ENCODE measurements around the gene GTPBP3.

GTPBP3 gene

GRCh38 chr19:17327654-17328516 lies 9.5 kb upstream of the GTPBP3 start:
- DNase-seq (ENCODE audit: low spot score) = peak; percentile 90

DNA sequence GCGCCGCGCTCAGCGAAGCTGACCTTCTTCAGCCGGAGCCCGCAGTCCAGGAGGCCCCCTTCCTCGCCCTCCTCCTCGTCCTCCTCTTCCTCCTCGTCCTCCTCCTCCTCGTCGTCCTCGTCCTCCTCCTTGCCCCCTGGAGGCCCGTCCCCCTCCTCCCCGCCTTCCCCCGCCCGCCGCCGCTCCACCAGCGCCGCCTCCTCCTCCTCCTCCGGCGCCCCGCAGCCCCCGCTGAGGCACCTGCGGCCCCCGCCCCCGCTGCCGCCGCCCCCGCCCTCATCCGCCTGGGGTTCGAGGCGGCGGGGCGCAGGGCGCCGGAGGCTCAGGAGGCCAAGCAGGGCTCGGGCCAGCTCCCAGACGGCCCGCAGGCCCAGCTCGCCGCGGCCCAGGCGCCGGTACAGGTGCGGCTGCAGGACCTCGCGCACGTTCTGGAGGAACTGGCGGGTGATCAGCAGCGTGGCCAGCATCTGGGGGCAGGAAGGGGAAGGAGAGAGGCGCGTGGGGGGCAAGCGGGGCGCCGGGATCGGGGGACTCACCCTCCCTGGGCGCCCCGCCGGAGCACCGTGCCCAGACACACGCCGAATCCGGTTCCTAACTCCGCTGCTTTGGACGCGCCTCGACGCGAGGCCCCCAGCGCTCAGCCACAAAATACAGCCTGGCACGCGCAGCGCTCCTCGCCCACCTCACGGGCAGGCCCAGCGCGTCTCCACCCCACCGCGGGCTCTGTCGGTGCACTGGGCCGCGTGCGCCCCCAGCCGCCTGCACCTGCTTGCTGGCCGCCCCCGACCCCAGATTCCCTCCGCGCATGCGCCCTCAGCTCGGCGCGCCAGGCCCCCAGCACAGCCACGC lies 8.6 kb upstream of the GTPBP3 start:
- DNase-seq (ENCODE audit: low spot score) = peak; percentile 49

DNA sequence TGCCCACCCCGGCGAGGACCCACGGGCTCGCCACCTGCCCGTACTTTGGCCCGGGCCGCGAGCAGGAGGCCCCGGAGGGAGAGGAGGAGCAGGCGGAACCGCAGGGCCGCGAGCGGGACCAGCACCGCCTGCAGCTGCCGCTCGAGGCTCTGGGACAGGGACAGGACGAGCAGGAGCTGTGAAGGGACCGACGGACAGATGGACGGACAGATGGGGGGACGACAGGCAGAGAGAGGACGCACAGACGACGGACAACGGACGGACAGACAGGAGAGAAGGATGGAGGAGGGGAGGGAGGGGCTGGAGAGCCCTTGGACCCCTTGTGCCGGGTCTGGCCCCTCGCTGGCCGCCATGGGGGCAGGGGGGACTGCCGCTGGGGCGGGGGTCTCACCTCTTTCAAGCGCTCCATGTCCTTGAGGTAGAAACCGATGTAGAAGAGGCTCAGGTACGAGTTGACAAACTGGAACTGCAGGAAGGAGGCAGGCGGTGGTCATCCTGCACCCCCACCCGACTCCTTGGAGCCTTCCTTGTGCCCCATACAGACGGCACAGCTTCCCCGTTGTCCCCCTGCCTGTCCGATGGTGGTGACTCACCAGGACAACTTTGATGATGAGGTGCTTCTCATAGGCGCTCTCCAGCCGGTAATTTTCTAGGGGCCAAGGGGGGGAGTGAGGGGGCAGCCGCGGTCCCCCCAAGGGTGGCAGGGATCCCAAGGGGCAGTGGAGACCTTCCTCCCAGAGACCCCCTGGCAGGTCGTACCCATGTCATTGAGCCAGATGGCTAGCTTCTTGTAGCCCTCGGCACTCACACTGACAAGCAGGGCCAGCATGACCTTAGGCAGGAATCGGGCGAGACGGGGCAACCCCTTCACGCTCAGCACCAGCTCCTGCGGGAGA lies 7.7 kb upstream of the GTPBP3 start:
- no peak for DNase-seq (ENCODE audit: low spot score)

GRCh38 chr19:17330262-17331044 lies 6.9 kb upstream of the GTPBP3 start:
- DNase-seq (ENCODE audit: low spot score) = no peak

GRCh38 chr19:17331045-17331558 lies 6.3 kb upstream of the GTPBP3 start:
- no peak for DNase-seq (ENCODE audit: low spot score)

GRCh38 chr19:17332360-17332676 lies 5.0 kb upstream of the GTPBP3 start:
- DNase-seq (ENCODE audit: low spot score) = no peak

GRCh38 chr19:17332677-17333581 lies 4.4 kb upstream of the GTPBP3 start:
- DNase-seq (ENCODE audit: low spot score) = peak; percentile 74

DNA sequence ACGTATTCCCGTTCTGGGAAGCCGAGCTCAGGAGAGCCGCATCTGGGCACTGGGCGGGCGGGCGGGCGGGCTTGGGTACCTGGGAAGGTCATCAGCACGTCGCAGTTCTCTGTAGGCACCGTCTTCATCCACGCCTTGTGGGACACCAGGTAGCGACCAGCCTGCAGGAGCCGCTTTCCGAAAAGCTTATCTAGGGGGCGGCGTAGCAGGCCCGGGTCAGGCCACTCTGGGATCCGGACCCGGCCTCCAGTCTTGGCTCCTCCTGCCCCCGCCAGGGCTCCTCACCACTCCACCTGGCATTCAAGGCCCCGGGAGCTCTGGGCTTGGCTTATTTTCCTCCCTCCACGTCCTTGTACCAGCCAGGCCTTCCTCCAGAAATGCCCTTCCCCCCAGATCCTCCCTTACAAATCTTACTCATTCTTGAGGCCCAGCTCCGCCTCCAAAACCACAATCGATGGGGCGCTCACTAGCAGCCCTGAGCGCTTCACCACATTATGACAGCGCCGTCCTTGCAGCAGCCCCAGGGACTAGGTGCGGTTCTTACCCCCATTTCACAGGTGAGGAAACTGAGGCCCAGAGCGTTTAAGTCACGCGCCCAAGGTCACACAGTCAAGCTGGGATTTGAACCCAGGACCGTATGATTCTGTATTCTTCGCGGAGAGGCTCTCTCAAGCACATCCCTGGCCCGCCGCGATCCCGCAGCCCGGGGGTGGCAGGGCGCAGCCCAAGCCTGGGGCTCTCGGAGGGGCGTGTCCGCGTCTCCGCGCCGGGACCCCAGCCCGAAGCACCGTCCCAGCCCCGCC lies 3.5 kb upstream of the GTPBP3 start:
- DNase-seq (ENCODE audit: low spot score) = no peak

- DNase-seq (ENCODE audit: low spot score) = peak; percentile 83
Measured at GRCh38 chr19:17334414-17335409, 2.6 kb upstream of the GTPBP3 start, which contains the start of gene ANO8. ANO8 (minus strand) TSS chr19:17334855; CDS start chr19:17334670, 185 bp downstream.

DNA sequence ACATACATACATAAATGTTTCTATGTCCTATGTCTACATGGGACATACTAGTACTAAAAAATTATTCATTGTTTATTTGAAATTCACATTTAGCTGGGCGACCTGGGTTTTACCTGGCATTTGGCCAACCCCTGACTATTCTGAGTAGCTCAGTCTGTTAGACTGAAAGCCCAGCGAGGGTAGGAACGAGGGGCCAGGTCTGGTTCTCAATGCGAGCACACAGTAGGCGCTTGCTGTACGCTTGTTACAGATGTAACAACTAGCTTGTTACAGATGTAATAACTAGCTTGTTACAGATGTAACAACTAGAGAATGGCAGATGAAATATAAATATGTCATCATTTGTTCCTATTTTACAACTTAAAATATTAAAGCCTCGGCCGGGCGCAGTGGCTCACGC lies 1.8 kb upstream of the GTPBP3 start:
- DNase-seq (ENCODE audit: low spot score) = no peak

- peak; percentile 46 for DNase-seq (ENCODE audit: low spot score)
Measured at GRCh38 chr19:17337675-17338432, 501 bp downstream of the GTPBP3 start.

DNA sequence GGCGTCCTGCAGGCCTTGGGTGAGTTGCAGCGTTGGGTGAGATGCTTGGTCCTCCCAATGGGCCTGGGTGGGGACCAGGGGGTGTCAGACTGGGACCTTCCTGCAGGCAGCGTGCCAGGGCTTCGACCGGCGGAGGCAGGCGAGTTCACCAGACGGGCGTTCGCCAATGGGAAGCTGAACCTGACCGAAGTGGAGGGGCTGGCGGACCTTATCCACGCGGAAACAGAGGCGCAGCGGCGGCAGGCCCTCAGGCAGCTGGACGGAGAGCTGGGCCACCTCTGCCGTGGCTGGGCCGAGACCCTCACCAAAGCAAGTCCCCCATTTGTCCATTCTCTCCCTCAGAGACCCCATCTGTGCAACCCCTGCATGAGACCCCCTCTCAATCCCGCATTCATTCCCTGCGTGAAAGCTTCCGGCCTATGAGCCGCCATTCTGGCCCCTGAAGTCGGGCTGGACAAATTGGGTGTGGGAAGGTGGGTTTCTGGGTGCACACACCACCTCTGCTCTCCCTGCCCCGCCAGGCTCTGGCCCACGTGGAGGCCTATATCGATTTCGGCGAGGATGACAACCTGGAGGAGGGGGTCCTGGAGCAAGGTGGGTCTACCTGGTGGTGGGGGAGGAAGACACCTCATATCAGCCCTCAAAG lies 1.2 kb downstream of the GTPBP3 start:
- no peak for DNase-seq (ENCODE audit: low spot score)

GRCh38 chr19:17339088-17339741 lies 1.9 kb downstream of the GTPBP3 start:
- peak; percentile 64 for DNase-seq (ENCODE audit: low spot score)

DNA sequence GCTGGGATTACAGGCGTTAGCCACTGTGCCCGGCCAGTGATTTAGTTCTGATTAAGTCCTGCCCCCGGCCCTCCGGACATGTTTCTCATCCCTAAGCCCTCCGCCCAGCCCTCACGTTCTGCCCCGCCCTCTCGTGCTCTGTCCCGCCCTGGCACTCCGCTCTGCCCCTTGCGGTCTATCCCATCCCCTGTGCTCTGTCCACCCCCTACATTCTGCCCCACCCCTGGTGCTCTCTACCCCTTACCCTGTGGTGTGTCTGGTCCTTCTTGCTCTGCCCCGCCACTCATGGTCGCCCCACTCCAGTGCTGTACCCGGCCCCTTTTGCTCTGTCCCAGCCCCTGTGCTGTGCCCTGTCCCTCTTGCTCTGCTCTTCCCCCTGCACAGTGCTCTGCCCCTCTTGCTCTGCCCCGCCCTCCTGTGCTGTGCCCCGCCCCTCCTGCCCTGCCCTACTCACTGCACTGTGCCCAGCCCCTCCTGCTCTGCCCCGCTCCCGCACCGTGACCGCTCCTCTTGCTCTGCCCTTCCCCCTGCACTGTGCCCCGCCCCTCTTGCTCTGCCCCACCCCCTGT lies 3.0 kb downstream of the GTPBP3 start:
- DNase-seq (ENCODE audit: low spot score) = peak; percentile 44

DNA sequence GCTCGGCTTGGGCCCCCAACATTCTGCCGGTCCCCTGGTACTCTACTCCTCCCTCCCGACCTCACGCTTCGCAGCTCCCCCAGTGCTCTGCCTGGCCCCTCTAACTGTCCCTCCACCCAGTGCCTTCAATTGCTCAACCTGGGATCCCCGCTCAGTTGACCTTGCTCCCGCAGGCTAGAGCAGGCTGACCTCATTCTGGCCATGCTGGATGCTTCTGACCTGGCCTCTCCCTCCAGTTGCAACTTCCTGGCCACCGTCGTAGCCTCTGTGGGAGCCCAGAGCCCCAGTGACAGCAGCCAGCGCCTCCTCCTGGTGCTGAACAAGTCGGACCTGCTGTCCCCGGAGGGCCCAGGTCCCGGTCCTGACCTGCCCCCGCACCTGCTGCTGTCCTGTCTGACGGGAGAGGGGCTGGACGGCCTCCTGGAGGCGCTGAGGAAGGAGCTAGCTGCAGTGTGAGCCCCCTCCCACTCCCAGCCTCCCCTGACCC lies 3.6 kb downstream of the GTPBP3 start:
- no peak for DNase-seq (ENCODE audit: low spot score)

GRCh38 chr19:17341386-17341785 lies 4.0 kb downstream of the GTPBP3 start:
- no peak for DNase-seq (ENCODE audit: low spot score)

All from iPS-NIHi11 (cell line).